Subcutaneous adipose tissue (tissue), 4 donors: Measurements from ENCODE around the gene POC1B. TPM values are rescaled to one million over a fixed set of nuclear protein-coding genes. Genes with fewer than 3 reads are reported as not detected.

ENCODE experiments used
- CTCF ChIP-seq: fragments of 450-650 bp; IDR thresholded peaks from one replicate; pipeline ENCODE4 v1.5.1; 2016; ENCODE audit warnings: low read depth, mild to moderate bottlenecking, control low read depth, antibody characterized with exemption, moderate library complexity
- total RNA-seq, 4 donors: library from RNA; depleted of rRNA; stranded (reverse); fragments of >200 nt; gene quantifications; one replicate each; pipeline ENCODE4 v1.1.0, GENCODE V29; 2016

The POC1B gene
- total RNA-seq, 4 donors from 2014 or later, result 17.9 to 29.7 (median 23.0) TPM

- TF ChIP-seq CTCF, result no peak
Measured at GRCh38 chr12:89427508-89428156, 98.2 kb downstream of the POC1B start.

GRCh38 chr12:89424846-89425245, 101.0 kb downstream of the POC1B start:
- no peak for TF ChIP-seq CTCF

- no peak for TF ChIP-seq CTCF
Measured at GRCh38 chr12:89424389-89424788, 101.5 kb downstream of the POC1B start.

GRCh38 chr12:89421092-89421835, 104.6 kb downstream of the POC1B start:
- TF ChIP-seq CTCF, result no peak

- no peak for TF ChIP-seq CTCF
Measured at GRCh38 chr12:89418228-89418910, 107.5 kb downstream of the POC1B start.

- no peak for TF ChIP-seq CTCF
Measured at GRCh38 chr12:89417246-89417977, 108.4 kb downstream of the POC1B start.
